Esophagus muscularis mucosa (tissue), 4 donors: ENCODE data around the gene ZFYVE28. TPM values are rescaled to one million over a fixed set of nuclear protein-coding genes. Genes with fewer than 3 reads are reported as not detected.

ENCODE experiments used
- DNase-seq: peaks from one replicate; pipeline ENCODE4 v3.0.0-alpha.2; 2017; ENCODE audit errors: extremely low spot score
- H3K27ac ChIP-seq, 4 donors: fragments of 200-600 bp; sonication (generic); replicated peaks in 1 of 4; 1 replicate in 3 of 4; 2 replicates in 1 of 4; pipeline ENCODE4 v1.5.1; 2016 to 2019; ENCODE audit warnings: mild to moderate bottlenecking in 1 of 4
- H3K27me3 ChIP-seq, 4 donors: fragments of 200-600 bp; sonication (generic); one replicate each; pipeline versions ENCODE4 v1.5.1 to v1.6.0; 2016 to 2019
- H3K36me3 ChIP-seq, 4 donors: fragments of 200-600 bp; sonication (generic); one replicate each; pipeline ENCODE4 v1.5.1; 2016 to 2019
- H3K4me1 ChIP-seq, 4 donors: fragments of 200-600 bp; sonication (generic); one replicate each; pipeline ENCODE4 v1.5.1; 2016 to 2019
- H3K4me3 ChIP-seq, 4 donors: fragments of 200-600 bp; sonication (generic); 1 replicate in 2 of 4; 2 replicates in 2 of 4; pipeline ENCODE4 v1.5.1; 2016 to 2019; ENCODE audit warnings: mild to moderate bottlenecking in 4 of 4, moderate library complexity in 1 of 4
- H3K9me3 ChIP-seq, 4 donors: fragments of 200-600 bp; sonication (generic); 1 replicate in 3 of 4; 2 replicates in 1 of 4; pipeline ENCODE4 v1.5.1; 2016 to 2019
- EP300 ChIP-seq: sonication (generic); formaldehyde crosslinking; IDR thresholded peaks from one replicate; pipeline ENCODE4 v1.6.1; 2017; ENCODE audit warnings: antibody characterized with exemption
- POLR2A ChIP-seq: fragments of 450-650 bp; IDR thresholded peaks from one replicate; pipeline ENCODE4 v1.6.1; 2017; ENCODE audit warnings: antibody characterized with exemption, moderate library complexity, mild to moderate bottlenecking, low read depth
- POLR2AphosphoS5 ChIP-seq, 2 donors: sonication (generic); formaldehyde crosslinking; IDR thresholded peaks; one replicate each; pipeline ENCODE4 v1.6.1; 2017; ENCODE audit warnings: antibody characterized with exemption in 2 of 2
- WGBS: methylation state at CpG from one replicate; pipeline ENCODE4 v1.1.5; 2018; 5-methylcytosine and 5-hydroxymethylcytosine counted together
- intact Hi-C: fragments of 100-400 bp; cut with DNase I; formaldehyde crosslinking; loops from one replicate; pipeline ENCODE4 v1.15.1; 2023
- total RNA-seq, 4 donors: library from RNA; depleted of rRNA; stranded (reverse); fragments of >200 nt; gene quantifications; one replicate each; pipeline versions ENCODE4 v1.1.0 to v1.2.1, GENCODE V29; 2016
- TF ChIP-seq, protein P1 (sequence below), 3 experiments: fragments of 200-600 bp in 2 of 3; fragments of 450-650 bp in 1 of 3; sonication (generic) in 2 of 3; IDR thresholded peaks; one replicate each; pipeline ENCODE4 v1.5.1; 2017 to 2019; ENCODE audit warnings: antibody characterized with exemption in 3 of 3, mild to moderate bottlenecking in 2 of 3, moderate library complexity in 1 of 3

The ZFYVE28 gene
- total RNA-seq, 4 donors from 2014 or later: 4.5 to 13.4 (median 8.4) TPM

DNA sequence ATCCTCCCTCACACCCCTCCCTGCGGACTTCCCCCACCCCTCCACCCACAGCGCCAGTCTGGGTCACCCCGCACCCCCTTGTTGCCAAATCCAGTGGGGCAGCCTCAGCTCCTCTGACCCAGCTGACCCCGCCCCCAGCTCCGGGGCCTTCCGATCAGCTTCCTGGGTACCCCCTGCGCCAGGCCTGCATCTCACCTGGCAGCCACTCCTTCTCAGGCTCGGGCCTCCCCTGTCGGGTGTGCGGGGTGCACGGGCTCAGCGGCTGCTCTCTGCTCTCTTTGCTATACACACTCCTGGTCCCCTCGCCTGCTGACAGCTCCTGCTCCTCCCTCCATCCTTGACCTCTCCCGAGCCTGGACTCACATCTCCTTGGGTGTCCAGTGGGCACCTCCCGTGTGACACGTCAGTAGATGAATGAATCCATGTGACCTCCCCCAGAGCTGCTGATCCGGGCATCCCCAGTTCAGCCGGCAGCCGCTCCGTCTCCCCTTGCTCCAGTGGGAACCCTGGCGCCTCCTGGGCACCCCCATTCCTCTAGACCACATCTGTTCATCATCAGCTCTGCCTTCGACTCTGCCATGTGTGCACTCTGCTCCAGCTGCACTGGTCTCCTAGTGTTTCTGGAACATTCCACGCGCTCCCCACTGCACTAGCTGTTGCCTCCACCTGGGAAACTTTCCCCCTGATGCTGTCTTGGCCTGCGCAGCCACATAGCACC, 10.2 kb upstream of the ZFYVE28 start:
- intact Hi-C loops: no loop called here
- H3K36me3 ChIP-seq: no peaks in the 10 kb centered on the region
- H3K27me3 ChIP-seq: peaks cover 0 to 35% (median under 1%) of the 10 kb centered on the region in 4 donors
- H3K4me3 ChIP-seq: no peak overlapping the region
- peaks cover 0 to 3% (median 0%) of the 10 kb centered on the region in 4 donors for H3K9me3 ChIP-seq
- no peaks in the 10 kb centered on the region for H3K4me1 ChIP-seq
- no peak for TF ChIP-seq POLR2AphosphoS5 (IDR thresholded peaks at IDR 0.05)
- no peak for TF ChIP-seq POLR2A
- TF ChIP-seq EP300: no peak
- TF ChIP-seq, protein P1, sequence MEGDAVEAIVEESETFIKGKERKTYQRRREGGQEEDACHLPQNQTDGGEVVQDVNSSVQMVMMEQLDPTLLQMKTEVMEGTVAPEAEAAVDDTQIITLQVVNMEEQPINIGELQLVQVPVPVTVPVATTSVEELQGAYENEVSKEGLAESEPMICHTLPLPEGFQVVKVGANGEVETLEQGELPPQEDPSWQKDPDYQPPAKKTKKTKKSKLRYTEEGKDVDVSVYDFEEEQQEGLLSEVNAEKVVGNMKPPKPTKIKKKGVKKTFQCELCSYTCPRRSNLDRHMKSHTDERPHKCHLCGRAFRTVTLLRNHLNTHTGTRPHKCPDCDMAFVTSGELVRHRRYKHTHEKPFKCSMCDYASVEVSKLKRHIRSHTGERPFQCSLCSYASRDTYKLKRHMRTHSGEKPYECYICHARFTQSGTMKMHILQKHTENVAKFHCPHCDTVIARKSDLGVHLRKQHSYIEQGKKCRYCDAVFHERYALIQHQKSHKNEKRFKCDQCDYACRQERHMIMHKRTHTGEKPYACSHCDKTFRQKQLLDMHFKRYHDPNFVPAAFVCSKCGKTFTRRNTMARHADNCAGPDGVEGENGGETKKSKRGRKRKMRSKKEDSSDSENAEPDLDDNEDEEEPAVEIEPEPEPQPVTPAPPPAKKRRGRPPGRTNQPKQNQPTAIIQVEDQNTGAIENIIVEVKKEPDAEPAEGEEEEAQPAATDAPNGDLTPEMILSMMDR (IDR thresholded peaks at IDR 0.05): no peak
- DNase-seq: no peak
- no peak overlapping the region for H3K27ac ChIP-seq
- 77% methylated on average over 25 of the region's 25 CpGs for WGBS

DNA sequence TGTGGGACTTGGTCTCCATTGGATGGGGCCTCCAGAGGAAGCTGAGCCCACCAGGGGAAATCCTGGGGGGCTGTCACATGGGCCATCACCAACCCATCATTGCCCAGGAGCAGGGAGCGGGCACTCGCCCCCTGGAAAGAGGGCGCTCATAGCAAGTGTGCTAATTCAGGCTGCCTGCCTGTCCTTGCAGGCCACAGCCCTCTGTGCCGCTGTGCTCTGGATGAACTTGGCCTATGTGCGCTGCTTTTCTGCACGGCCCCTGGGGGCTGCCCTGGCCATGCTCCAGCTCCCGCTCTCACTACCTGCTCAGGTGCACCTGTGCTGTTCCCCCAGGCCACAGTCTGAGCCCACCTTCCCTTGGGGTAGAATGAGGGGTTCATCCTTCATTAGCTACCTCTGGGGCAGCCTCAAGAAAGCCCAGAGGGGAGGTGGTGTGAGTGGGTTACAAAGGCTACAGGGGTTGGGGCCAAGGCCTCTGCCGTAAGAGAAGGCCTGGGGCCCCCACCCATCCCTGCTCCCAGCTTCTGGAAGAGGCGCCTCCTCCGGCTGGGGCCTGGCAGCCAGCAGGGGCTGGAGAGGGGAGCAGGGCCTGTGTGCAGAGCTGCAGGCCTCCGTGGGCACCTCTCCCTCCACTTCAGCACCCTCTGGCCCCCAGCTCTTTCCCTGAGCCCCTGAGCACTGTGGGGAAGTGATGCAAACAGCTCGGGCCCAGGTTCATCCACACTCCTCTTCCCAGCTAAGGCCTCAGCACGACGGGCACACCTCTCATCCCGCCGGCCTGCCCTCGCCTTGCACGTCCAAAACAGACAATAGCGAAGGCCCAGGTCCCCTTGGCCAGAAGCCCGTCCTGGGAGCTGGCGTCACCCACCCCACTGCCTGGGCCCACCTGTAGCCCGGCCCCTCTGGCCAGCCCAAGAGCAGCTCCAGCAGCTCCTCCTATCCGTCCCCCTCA, 9.2 kb upstream of the ZFYVE28 start:
- DNase-seq: no peak
- H3K4me1 ChIP-seq: no peaks in the 10 kb centered on the region
- TF ChIP-seq, protein P1 (IDR thresholded peaks at IDR 0.05): no peak
- no peak for TF ChIP-seq EP300
- TF ChIP-seq POLR2A: no peak
- TF ChIP-seq POLR2AphosphoS5 (IDR thresholded peaks at IDR 0.05): no peak
- H3K36me3 ChIP-seq: no peaks in the 10 kb centered on the region
- intact Hi-C loops: no loop called here
- H3K4me3 ChIP-seq: no peak overlapping the region
- no peak overlapping the region for H3K27ac ChIP-seq
- peaks cover 0 to 3% (median 0%) of the 10 kb centered on the region in 4 donors for H3K9me3 ChIP-seq
- H3K27me3 ChIP-seq: peaks cover 0 to 35% (median 7%) of the 10 kb centered on the region in 4 donors
- 88% methylated on average over 17 of the region's 23 CpGs for WGBS

- WGBS: 80% methylated on average over 3 of the region's 13 CpGs
- TF ChIP-seq POLR2AphosphoS5 (IDR thresholded peaks at IDR 0.05) (no peak), EP300 (no peak)
- Histone ChIP-seq H3K27ac (no peak overlapping the region), H3K9me3 (peaks cover 0 to 3% (median 0%) of the 10 kb centered on the region in 4 donors), H3K4me3 (no peak overlapping the region), H3K4me1 (no peaks in the 10 kb centered on the region), H3K36me3 (no peaks in the 10 kb centered on the region), H3K27me3 (peaks cover 0 to 44% (median 10%) of the 10 kb centered on the region in 4 donors)
- intact Hi-C loops: no loop called here
- DNase-seq: no peak
Measured at GRCh38 chr4:2426711-2427275, 8.3 kb upstream of the ZFYVE28 start.

DNA sequence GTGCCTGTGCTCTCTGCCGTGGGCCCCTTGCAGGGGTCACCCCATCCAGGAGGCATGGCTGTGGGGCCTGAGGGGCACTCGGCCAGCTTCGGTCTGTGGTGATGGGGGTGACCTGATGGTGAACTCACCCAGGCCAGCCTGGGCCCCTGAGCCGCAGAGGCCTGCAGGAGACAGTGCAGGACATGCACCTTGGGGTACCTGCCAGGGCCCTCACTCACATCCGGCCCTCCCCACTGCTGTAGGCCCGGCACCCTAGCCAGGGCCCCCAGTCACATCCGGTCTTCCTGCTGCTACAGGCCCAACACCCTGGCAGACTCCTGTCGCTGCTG, 7.6 kb upstream of the ZFYVE28 start:
- Histone ChIP-seq H3K4me1 (no peaks in the 10 kb centered on the region), H3K4me3 (no peak overlapping the region), H3K27ac (no peak overlapping the region), H3K9me3 (peaks cover 0 to 3% (median 0%) of the 10 kb centered on the region in 4 donors), H3K27me3 (peaks cover 0 to 51% (median 10%) of the 10 kb centered on the region in 4 donors), H3K36me3 (no peaks in the 10 kb centered on the region)
- intact Hi-C loops: no loop called here
- no peak for DNase-seq
- WGBS: no CpG with 5 or more reads among the region's 8 CpGs
- TF ChIP-seq, protein P1 (IDR thresholded peaks at IDR 0.05): no peak
- TF ChIP-seq EP300 (no peak), POLR2AphosphoS5 (IDR thresholded peaks at IDR 0.05) (no peak), POLR2A (no peak)
